Subcutaneous abdominal adipose tissue (tissue), 5 donors: ENCODE results near the gene MYOM1.
"Not testable (repeated sequence)": the region's sequence is repeated elsewhere in the genome, so short reads cannot be mapped to it uniquely, and the experiment has no call there.

Source experiments
- H3K27ac ChIP-seq: one replicate; pipeline ENCODE4 v1.7.0; 2013; ENCODE audit warnings: low read depth, mild to moderate bottlenecking, inconsistent platforms, low read length, moderate library complexity
- H3K27me3 ChIP-seq, 5 donors: one replicate each; pipeline ENCODE4 v1.7.0; 2013; ENCODE audit warnings: low read length in 5 of 5, inconsistent platforms in 1 of 5; ENCODE audit not compliant: control insufficient read depth in 5 of 5, insufficient read depth in 4 of 5
- H3K36me3 ChIP-seq, 5 donors: one replicate each; pipeline ENCODE4 v1.7.0; 2013; ENCODE audit warnings: low read length in 5 of 5; ENCODE audit not compliant: control insufficient read depth in 5 of 5, insufficient read depth in 5 of 5
- H3K4me1 ChIP-seq, 5 donors: one replicate each; pipeline ENCODE4 v1.7.0; 2013; ENCODE audit warnings: low read length in 5 of 5, mild to moderate bottlenecking in 3 of 5, moderate library complexity in 1 of 5; ENCODE audit not compliant: control insufficient read depth in 5 of 5, insufficient read depth in 5 of 5
- H3K4me3 ChIP-seq, 5 donors: one replicate each; pipeline ENCODE4 v1.7.0; 2013; ENCODE audit warnings: low read length in 5 of 5, low read depth in 1 of 5
- H3K9ac ChIP-seq, 5 donors: one replicate each; pipeline ENCODE4 v1.7.0; 2013; ENCODE audit warnings: low read length in 5 of 5, mild to moderate bottlenecking in 4 of 5, moderate library complexity in 3 of 5
- H3K9me3 ChIP-seq, 5 donors: one replicate each; pipeline ENCODE4 v1.7.0; 2013; ENCODE audit warnings: low read length in 5 of 5; ENCODE audit not compliant: control insufficient read depth in 5 of 5
- donor health status: healthy.
- donor health status: healthy.
- donor health status: healthy.
- donor health status: healthy.
- donor health status: healthy.

Gene MYOM1

DNA sequence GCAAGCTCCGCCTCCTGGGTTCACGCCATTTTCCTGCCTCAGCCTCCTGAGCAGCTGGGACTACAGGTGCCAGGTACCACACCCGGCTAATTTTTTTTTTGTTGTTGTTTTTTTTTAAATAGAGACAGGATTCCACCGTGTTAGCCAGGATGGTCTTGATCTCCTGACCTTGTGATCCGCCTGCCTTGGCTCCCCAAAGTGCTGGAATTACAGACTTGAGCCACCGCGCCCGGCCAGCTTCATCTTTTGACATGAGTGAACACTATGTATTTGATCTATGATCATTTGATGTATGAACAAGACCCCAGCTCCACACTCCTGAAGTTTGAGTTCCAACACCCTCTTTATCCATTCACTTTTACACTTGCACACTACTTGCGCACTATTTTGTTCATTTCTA is 163.5 kb downstream of the MYOM1 start:
- no peak overlapping the region for H3K27ac ChIP-seq
- no peaks in the 10 kb centered on the region for H3K9me3 ChIP-seq
- no peaks in the 10 kb centered on the region for H3K36me3 ChIP-seq
- no peaks in the 10 kb centered on the region for H3K27me3 ChIP-seq
- no peak overlapping the region for H3K9ac ChIP-seq
- peaks cover 0 to 35% (median 17%) of the 10 kb centered on the region in 5 donors for H3K4me1 ChIP-seq
- no peak overlapping the region for H3K4me3 ChIP-seq

DNA sequence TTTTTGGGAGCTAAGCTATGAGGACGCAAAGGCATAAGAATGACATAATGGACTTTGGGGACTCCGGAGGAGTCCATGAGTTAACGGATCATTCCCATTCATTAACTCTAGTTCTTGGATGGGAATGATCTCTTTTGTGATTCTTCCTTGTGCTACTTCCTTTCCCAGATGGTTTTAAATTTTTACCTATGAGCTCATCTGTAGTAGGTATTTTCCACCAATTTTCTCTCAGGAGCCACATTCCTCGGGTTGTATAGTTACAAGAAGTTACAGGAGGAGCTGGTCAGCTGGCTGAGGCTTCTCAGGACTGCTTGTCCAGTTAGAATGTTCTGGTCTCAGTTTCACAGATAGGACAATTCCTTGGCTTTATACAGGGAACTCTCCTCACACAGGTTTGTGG is 164.0 kb downstream of the MYOM1 start:
- H3K4me1 ChIP-seq, result peaks cover 0 to 30% (median 15%) of the 10 kb centered on the region in 5 donors
- no peak overlapping the region for H3K4me3 ChIP-seq
- no peak overlapping the region for H3K27ac ChIP-seq
- no peak overlapping the region for H3K9ac ChIP-seq
- H3K9me3 ChIP-seq, result no peaks in the 10 kb centered on the region
- no peaks in the 10 kb centered on the region for H3K36me3 ChIP-seq
- H3K27me3 ChIP-seq, result no peaks in the 10 kb centered on the region

DNA sequence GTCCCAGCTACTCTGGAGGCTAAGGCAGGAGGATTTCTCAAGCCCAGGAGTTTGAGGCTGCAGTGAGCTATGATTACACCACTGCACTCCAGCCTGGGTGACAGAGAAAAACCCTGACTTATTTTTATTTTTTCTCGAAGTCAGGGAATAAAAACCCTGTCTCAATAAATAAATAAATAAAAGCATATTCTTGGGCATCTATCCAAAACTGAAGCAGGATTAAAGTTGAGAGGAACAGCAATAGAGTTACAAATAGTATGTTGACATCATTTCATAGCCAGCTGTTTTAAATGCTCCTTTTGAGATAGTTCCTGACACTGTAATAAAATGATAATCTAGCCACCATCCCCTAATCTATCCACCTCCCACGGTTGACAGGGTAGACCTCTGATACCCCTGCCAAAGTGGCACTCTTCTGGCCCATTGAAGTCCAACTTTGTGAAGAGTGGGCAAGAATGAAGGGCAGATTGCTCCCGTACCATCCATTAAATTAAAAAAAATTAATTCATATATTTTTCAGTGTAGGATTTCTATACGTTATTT is 164.5 kb downstream of the MYOM1 start:
- H3K27ac ChIP-seq, result no peak overlapping the region
- H3K4me1 ChIP-seq, result peaks cover 0 to 25% (median 9%) of the 10 kb centered on the region in 5 donors
- no peak overlapping the region for H3K9ac ChIP-seq
- no peaks in the 10 kb centered on the region for H3K27me3 ChIP-seq
- no peak overlapping the region for H3K4me3 ChIP-seq
- no peaks in the 10 kb centered on the region for H3K36me3 ChIP-seq
- no peaks in the 10 kb centered on the region for H3K9me3 ChIP-seq

DNA sequence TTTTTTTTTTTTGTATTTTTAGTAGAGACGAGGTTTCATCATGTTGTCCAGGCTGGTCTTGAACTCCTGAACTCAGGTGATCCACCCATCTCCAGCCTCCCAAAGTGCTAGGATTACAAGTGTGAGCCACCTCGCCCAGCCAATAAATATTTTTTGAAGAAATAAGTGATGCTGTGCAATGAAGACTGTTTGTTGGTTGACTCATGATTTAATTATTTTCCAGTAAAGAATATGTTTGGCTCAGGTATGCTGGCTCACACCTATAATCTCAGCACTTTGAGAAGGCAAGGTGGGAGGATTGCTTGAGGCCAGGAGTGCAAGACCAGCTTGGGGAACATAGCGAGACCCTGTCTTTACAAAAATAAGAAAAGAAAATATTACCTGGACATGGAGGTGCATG is 165.0 kb downstream of the MYOM1 start:
- Histone ChIP-seq H3K4me3 (no peak overlapping the region), H3K4me1 (peaks cover 0 to 20% (median 9%) of the 10 kb centered on the region in 5 donors), H3K9me3 (no peaks in the 10 kb centered on the region), H3K27me3 (no peaks in the 10 kb centered on the region), H3K27ac (no peak overlapping the region), H3K9ac (no peak overlapping the region), H3K36me3 (no peaks in the 10 kb centered on the region)

DNA sequence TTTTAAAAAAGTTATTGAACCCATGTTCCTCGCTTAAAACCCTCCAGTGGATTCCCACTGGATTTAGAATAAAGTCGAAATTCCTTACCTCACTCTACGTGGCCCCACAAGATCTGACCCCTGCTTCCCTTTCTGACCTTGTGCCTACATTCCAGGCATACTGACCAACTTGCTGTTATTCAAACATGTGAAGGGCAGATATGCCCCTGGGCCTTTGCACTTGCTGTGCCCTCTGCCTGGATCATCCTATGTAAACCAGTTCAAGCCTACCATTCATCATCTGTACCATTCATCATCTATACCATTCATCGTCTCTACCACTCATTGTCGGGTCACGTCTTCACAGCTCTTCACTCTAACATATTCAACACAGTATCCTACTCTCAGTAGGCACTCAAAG is 165.6 kb downstream of the MYOM1 start:
- peaks cover 0 to 15% (median 9%) of the 10 kb centered on the region in 5 donors for H3K4me1 ChIP-seq
- no peaks in the 10 kb centered on the region for H3K36me3 ChIP-seq
- no peak overlapping the region for H3K4me3 ChIP-seq
- H3K9ac ChIP-seq, result no peak overlapping the region
- no peaks in the 10 kb centered on the region for H3K9me3 ChIP-seq
- H3K27me3 ChIP-seq, result no peaks in the 10 kb centered on the region
- no peak overlapping the region for H3K27ac ChIP-seq

DNA sequence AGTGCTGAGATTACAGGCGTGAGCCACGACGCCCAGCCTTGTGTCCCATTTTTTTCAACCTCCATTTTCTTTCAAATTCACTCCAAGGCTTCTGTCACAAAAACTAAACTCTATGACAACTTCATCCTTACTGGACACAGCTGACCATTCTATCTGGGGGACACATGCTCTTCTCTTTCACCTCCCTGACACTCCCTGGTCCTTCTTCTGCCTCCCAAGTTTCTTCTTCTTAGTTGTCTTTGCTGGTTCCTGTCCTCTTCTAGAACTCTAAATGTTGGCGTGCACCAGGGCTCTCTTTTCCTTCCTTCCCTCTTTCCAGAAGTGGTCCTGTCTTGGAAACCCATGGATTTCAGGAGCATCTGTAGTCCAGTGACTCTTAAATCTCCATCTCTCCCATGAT is 166.7 kb downstream of the MYOM1 start:
- H3K9me3 ChIP-seq, result no peaks in the 10 kb centered on the region
- no peak overlapping the region for H3K4me3 ChIP-seq
- H3K36me3 ChIP-seq, result no peaks in the 10 kb centered on the region
- H3K9ac ChIP-seq, result no peak overlapping the region
- H3K27me3 ChIP-seq, result no peaks in the 10 kb centered on the region
- no peak overlapping the region for H3K27ac ChIP-seq
- H3K4me1 ChIP-seq, result peaks cover 0 to 9% (median 8%) of the 10 kb centered on the region in 5 donors

DNA sequence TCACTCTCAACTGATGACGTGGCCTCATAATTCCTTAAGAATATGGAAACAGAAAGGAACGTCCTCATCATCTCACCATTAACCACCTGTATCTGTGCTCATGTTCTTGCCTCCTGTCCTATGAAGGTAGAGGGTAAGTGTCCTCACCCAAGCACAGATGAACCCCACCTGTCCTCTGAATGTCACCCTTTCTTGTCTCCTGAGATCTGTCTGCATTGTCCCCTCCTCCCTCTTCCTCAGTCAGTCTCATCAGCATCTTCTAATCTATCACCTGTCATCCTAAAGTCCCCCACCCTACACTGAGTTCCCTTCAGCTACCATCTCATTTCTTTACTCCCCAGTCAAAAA is 167.4 kb downstream of the MYOM1 start:
- no peaks in the 10 kb centered on the region for H3K9me3 ChIP-seq

DNA sequence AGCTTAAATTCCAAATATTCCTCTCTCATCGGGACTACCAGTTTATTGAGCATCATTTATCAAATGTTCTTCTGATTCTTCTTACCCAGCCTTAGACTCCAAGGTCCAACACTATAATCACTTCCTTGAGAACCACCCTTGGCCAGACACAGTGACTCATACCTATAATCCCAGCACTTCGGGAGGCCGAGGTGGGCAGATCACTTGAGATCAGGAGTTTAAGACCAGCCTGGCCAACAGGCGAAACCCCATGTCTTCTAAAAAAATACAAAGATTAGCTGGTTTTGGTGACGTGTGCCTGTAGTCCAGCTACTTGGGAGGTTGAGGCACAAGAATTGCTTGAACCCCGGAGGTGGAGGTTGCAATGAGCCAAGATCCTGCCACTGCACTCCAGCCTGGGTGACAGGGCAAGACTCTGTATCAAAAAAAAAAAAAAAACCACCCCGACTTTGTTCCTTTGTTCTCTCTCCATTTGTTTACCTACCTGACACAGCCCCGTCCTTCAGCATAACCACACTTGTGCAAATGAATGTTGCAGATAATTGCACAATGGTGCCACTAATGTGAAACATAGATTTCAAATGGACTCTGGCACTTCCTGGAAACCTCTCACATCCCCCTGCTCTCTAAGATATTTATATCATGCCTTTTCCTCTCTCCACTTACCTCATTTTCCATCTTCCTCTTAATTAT is 167.9 kb downstream of the MYOM1 start:
- Histone ChIP-seq H3K36me3 (no peaks in the 10 kb centered on the region), H3K9me3 (no peaks in the 10 kb centered on the region), H3K4me1 (peaks cover 0 to 9% (median 8%) of the 10 kb centered on the region in 5 donors), H3K27me3 (no peaks in the 10 kb centered on the region), H3K4me3 (no peak overlapping the region), H3K9ac (no peak overlapping the region), H3K27ac (no peak overlapping the region)

More for the DNA sequence above, 167.4 kb downstream of the MYOM1 start:
- H3K27me3 ChIP-seq, result no peaks in the 10 kb centered on the region
- H3K36me3 ChIP-seq, result no peaks in the 10 kb centered on the region
- no peak overlapping the region for H3K9ac ChIP-seq
- H3K4me3 ChIP-seq, result no peak overlapping the region
- H3K27ac ChIP-seq, result no peak overlapping the region
- peaks cover 0 to 9% (median 8%) of the 10 kb centered on the region in 5 donors for H3K4me1 ChIP-seq

DNA sequence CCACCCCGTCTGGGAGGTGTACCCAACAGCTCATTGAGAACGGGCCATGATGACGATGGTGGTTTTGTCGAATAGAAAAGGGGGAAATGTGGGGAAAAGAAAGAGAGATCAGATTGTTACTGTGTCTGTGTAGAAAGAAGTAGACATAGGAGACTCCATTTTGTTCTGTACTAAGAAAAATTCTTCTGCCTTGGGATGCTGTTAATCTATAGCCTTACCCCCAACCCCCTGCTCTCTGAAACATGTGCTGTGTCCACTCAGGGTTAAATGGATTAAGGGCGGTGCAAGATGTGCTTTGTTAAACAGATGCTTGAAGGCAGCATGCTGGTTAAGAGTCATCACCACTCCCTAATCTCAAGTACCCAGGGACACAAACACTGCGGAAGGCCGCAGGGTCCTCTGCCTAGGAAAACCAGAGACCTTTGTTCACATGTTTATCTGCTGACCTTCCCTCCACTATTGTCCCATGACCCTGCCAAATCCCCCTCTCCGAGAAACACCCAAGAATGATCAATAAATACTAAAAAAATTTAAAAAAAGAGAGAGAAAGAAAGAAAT is 169.8 kb downstream of the MYOM1 start:
- not testable (repeated sequence) for H3K9ac ChIP-seq, H3K36me3 ChIP-seq, H3K27ac ChIP-seq

DNA sequence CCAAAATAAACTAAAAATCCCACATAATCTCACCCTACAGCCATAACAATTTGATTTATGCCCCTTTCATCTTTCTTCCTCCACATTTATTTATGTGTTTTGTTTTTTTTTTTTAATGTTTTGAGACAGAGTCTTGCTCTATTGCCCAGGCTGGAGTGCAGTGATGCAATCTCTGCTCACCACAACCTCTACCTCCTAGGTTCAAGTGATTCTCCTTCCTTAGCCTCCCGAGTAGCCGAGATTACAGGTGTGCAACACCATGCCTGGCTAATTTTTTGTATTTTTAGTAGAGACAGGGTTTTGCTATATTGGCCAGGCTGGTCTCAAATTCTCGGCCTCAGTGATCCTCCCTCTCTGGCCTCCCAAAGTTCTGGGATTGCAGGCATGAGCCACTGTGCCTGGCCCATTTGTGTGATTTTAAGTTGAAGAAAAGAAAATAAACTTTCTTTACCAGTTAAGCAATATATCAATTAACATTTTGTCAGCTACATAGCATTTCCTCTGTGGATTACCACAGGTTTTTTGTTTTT is 170.9 kb downstream of the MYOM1 start:
- no peak overlapping the region for H3K27ac ChIP-seq
- H3K4me1 ChIP-seq, result peaks cover 0 to 11% (median 7%) of the 10 kb centered on the region in 5 donors
- no peak overlapping the region for H3K9ac ChIP-seq
- no peaks in the 10 kb centered on the region for H3K9me3 ChIP-seq
- no peaks in the 10 kb centered on the region for H3K36me3 ChIP-seq
- H3K27me3 ChIP-seq, result no peaks in the 10 kb centered on the region
- H3K4me3 ChIP-seq, result no peak overlapping the region

More for the DNA sequence above, 169.8 kb downstream of the MYOM1 start:
- not testable (repeated sequence) for H3K9me3 ChIP-seq, H3K4me1 ChIP-seq, H3K4me3 ChIP-seq, H3K27me3 ChIP-seq
